H1 (cell line): Measurements from ENCODE around the gene CDIPT. TPM values are rescaled to one million over a fixed set of nuclear protein-coding genes. Genes with fewer than 3 reads are reported as not detected.
A peak's percentile ranks its signal among the peaks of the same experiment; 100 is the strongest.

Experiments used
- CTCF ChIA-PET: fragments of 300-600 bp; sonication (Branson Sonifier 250); formaldehyde crosslinking; loops from one replicate; lab custom pipeline; 2021; ENCODE audit not compliant: partially characterized antibody; lab: Charles Lee
- POLR2A ChIA-PET: fragments of 300-600 bp; sonication (Branson Sonifier 250); formaldehyde crosslinking; loops from one replicate; lab custom pipeline; 2021; ENCODE audit warnings: inconsistent platforms; ENCODE audit not compliant: partially characterized antibody; lab: Charles Lee
- DNase-seq, 2 experiments: peaks; one replicate each; pipeline versions ENCODE4 v3.0.0 to v3.0.0-alpha.2; 2010 to 2022; ENCODE audit warnings: low spot score in 2 of 2, low read depth in 1 of 2, mixed read lengths in 1 of 2
- FAIRE-seq: peaks from 2 replicates; lab custom pipeline; 2011; peaks lifted over from hg19 to GRCh38; lab: Jason Lieb, UNC
- H2AFZ ChIP-seq: 2 replicates; pipeline ENCODE4 v1.8.1; 2012; ENCODE audit warnings: low read length, inconsistent platforms
- H2AK5ac ChIP-seq: 2 replicates; pipeline ENCODE4 v1.6.1; 2013; ENCODE audit warnings: low read depth, low read length
- H2BK120ac ChIP-seq: replicated peaks from 2 replicates; pipeline ENCODE3; 2013; ENCODE audit warnings: low read depth, low read length, inconsistent platforms
- H2BK12ac ChIP-seq: 2 replicates; pipeline ENCODE4 v1.6.1; 2013; ENCODE audit warnings: low read depth, low read length
- H2BK15ac ChIP-seq: 2 replicates; pipeline ENCODE4 v1.6.1; 2013; ENCODE audit warnings: low read length
- H2BK20ac ChIP-seq: 2 replicates; pipeline ENCODE4 v1.6.1; 2013; ENCODE audit warnings: low read length
- H2BK5ac ChIP-seq: 2 replicates; pipeline ENCODE4 v1.6.1; 2013; ENCODE audit warnings: low read depth, low read length
- H3K14ac ChIP-seq: 2 replicates; pipeline ENCODE4 v1.6.1; 2013; ENCODE audit warnings: inconsistent platforms; ENCODE audit not compliant: insufficient read length
- H3K18ac ChIP-seq: 2 replicates; pipeline ENCODE4 v1.6.1; 2013; ENCODE audit warnings: low read length; ENCODE audit errors: extremely low read depth
- H3K23ac ChIP-seq: 2 replicates; pipeline ENCODE4 v1.6.1; 2013; ENCODE audit warnings: inconsistent platforms; ENCODE audit not compliant: insufficient read length
- H3K23me2 ChIP-seq: 2 replicates; pipeline ENCODE4 v1.6.1; 2013; ENCODE audit warnings: low read depth, low read length
- H3K27ac ChIP-seq: 2 replicates; pipeline ENCODE4 v1.6.1; 2011; ENCODE audit warnings: low read depth, low read length, inconsistent platforms
- H3K27me3 ChIP-seq, 4 experiments: replicated peaks in 1 of 4; 1 replicate in 1 of 4; 2 replicates in 3 of 4; pipeline versions ENCODE4 v1.6.1 to v1.8.1; 2011 to 2013; ENCODE audit warnings: low read length in 3 of 4, mild to moderate bottlenecking in 3 of 4, inconsistent platforms in 2 of 4, mixed read lengths in 2 of 4, moderate library complexity in 1 of 4; ENCODE audit not compliant: control insufficient read depth in 3 of 4, insufficient read depth in 3 of 4; ENCODE audit errors: extremely low read depth in 1 of 4
- H3K36me3 ChIP-seq, 4 experiments: 2 replicates each; pipeline versions ENCODE4 v1.6.1 to v1.8.1; 2011 to 2013; ENCODE audit warnings: mild to moderate bottlenecking in 4 of 4, low read length in 3 of 4, moderate library complexity in 2 of 4, control low read depth in 1 of 4, inconsistent platforms in 1 of 4; ENCODE audit not compliant: insufficient read depth in 4 of 4, control insufficient read depth in 2 of 4
- H3K4ac ChIP-seq: replicated peaks from 2 replicates; pipeline ENCODE3; 2013; ENCODE audit warnings: low read length, low read depth, mixed read lengths, inconsistent platforms; ENCODE audit not compliant: insufficient read length
- H3K4me1 ChIP-seq, 4 experiments: replicated peaks in 1 of 4; 1 replicate in 1 of 4; 2 replicates in 3 of 4; pipeline versions ENCODE4 v1.6.1 to v1.8.1; 2011 to 2013; ENCODE audit warnings: low read length in 3 of 4, inconsistent platforms in 2 of 4, mixed read lengths in 1 of 4; ENCODE audit not compliant: insufficient read depth in 4 of 4, control insufficient read depth in 3 of 4
- H3K4me2 ChIP-seq, 2 experiments: 2 replicates each; pipeline versions ENCODE4 v1.6.1 to v1.8.1; 2011 to 2013; ENCODE audit warnings: low read depth in 2 of 2, low read length in 2 of 2, control low read depth in 1 of 2, inconsistent platforms in 1 of 2, mild to moderate bottlenecking in 1 of 2; ENCODE audit not compliant: insufficient read depth in 1 of 2
- H3K4me3 ChIP-seq, 4 experiments: fragments of 200-600, 300-600 bp in 1 of 4; sonication (generic), shearing (Covaris generic), sonication (Bioruptor Twin) in 1 of 4; 2 replicates each; pipeline versions ENCODE4 v1.5.1 to v1.8.1; 2011 to 2016; ENCODE audit warnings: low read length in 4 of 4, low read depth in 3 of 4, control low read depth in 2 of 4, inconsistent platforms in 2 of 4, mild to moderate bottlenecking in 2 of 4, mixed read lengths in 1 of 4, moderate library complexity in 1 of 4; ENCODE audit not compliant: insufficient read depth in 2 of 4; ENCODE audit errors: extremely low read depth in 1 of 4
- H3K56ac ChIP-seq: replicated peaks from 2 replicates; pipeline ENCODE3; 2013; ENCODE audit warnings: low read depth, mild to moderate bottlenecking, mixed read lengths, low read length, inconsistent platforms; ENCODE audit not compliant: insufficient read length
- H3K79me1 ChIP-seq: 2 replicates; pipeline ENCODE4 v1.6.1; 2013; ENCODE audit warnings: low read depth, low read length, control low read depth
- H3K79me2 ChIP-seq, 2 experiments: 2 replicates each; pipeline versions ENCODE4 v1.6.1 to v1.8.1; 2012 to 2013; ENCODE audit warnings: low read length in 2 of 2, mild to moderate bottlenecking in 2 of 2, inconsistent platforms in 1 of 2; ENCODE audit not compliant: insufficient read depth in 2 of 2, control insufficient read depth in 1 of 2
- H3K9ac ChIP-seq, 4 experiments: replicated peaks in 1 of 4; 1 replicate in 1 of 4; 2 replicates in 3 of 4; pipeline versions ENCODE4 v1.6.1 to v1.8.1; 2011 to 2013; ENCODE audit warnings: low read depth in 3 of 4, low read length in 3 of 4, control low read depth in 2 of 4, mild to moderate bottlenecking in 2 of 4, moderate library complexity in 2 of 4, inconsistent platforms in 1 of 4; ENCODE audit errors: extremely low read depth in 1 of 4
- H3K9me3 ChIP-seq, 2 experiments: 2 replicates each; pipeline versions ENCODE4 v1.6.1 to v1.8.1; 2012 to 2013; ENCODE audit warnings: mild to moderate bottlenecking in 2 of 2, moderate library complexity in 2 of 2, control low read depth in 1 of 2, inconsistent platforms in 1 of 2, low read depth in 1 of 2, low read length in 1 of 2, mixed read lengths in 1 of 2; ENCODE audit not compliant: insufficient read depth in 2 of 2
- H4K20me1 ChIP-seq, 2 experiments: replicated peaks in 1 of 2; 2 replicates each; pipeline versions ENCODE3 to v1.8.1; 2011 to 2013; ENCODE audit warnings: inconsistent platforms in 2 of 2, low read length in 2 of 2, mild to moderate bottlenecking in 1 of 2; ENCODE audit not compliant: insufficient read depth in 2 of 2, control insufficient read depth in 1 of 2
- H4K5ac ChIP-seq: 2 replicates; pipeline ENCODE4 v1.6.1; 2013; ENCODE audit warnings: low read length, low read depth, mixed read lengths, inconsistent platforms; ENCODE audit not compliant: insufficient read length
- H4K8ac ChIP-seq: 2 replicates; pipeline ENCODE4 v1.8.0; 2013; ENCODE audit warnings: mild to moderate bottlenecking, moderate library complexity, low read length, inconsistent platforms; ENCODE audit not compliant: insufficient read depth; ENCODE audit errors: extremely low read depth
- H4K91ac ChIP-seq: replicated peaks from 2 replicates; pipeline ENCODE3; 2013; ENCODE audit warnings: low read length, mixed read lengths, inconsistent platforms; ENCODE audit not compliant: insufficient read length
- CBX5 ChIP-seq: fragments of 300-800, 300-1000 bp; sonication (generic); IDR thresholded peaks from 2 replicates; pipeline ENCODE4 v1.7.1; 2016; ENCODE audit warnings: antibody characterized with exemption, low read length, low read depth
- CBX8 ChIP-seq: fragments of 300-800, 300-1000 bp; sonication (generic); IDR thresholded peaks from 2 replicates; pipeline ENCODE4 v1.7.1; 2016; ENCODE audit warnings: low read depth, low read length, borderline replicate concordance
- EGR1 ChIP-seq: IDR thresholded peaks from 2 replicates; pipeline ENCODE4 v1.6.1; 2011; ENCODE audit warnings: low read depth, low read length, borderline replicate concordance
- GABPA ChIP-seq: IDR thresholded peaks from 2 replicates; pipeline ENCODE4 v1.6.1; 2011; ENCODE audit warnings: mild to moderate bottlenecking, low read length, moderate library complexity, borderline replicate concordance; ENCODE audit not compliant: insufficient read depth
- JUND ChIP-seq: IDR thresholded peaks from 2 replicates; pipeline ENCODE4 v1.6.1; 2011; ENCODE audit warnings: mild to moderate bottlenecking, improper control_type of control experiment, low read length
- KDM1A ChIP-seq: fragments of 200-600, 300-600 bp; sonication (generic); IDR thresholded peaks from 2 replicates; pipeline ENCODE4 v1.7.1; 2016; ENCODE audit warnings: mild to moderate bottlenecking, low read length, borderline replicate concordance
- NANOG ChIP-seq: IDR thresholded peaks from 2 replicates; pipeline ENCODE4 v1.6.1; 2011; ENCODE audit warnings: low read length, low read depth, mild to moderate bottlenecking, inconsistent platforms; ENCODE audit not compliant: insufficient read depth, poor library complexity, severe bottlenecking
- RAD21 ChIP-seq, 2 experiments: IDR thresholded peaks in 1 of 2; conservative IDR thresholded peaks in 1 of 2; 2 replicates each; pipeline ENCODE4 v1.6.1; 2011; ENCODE audit warnings: low read depth in 2 of 2, low read length in 2 of 2, improper control_type of control experiment in 1 of 2, inconsistent platforms in 1 of 2, mild to moderate bottlenecking in 1 of 2, moderate library complexity in 1 of 2
- SAP30 ChIP-seq: fragments of 300-600 bp; sonication (generic); IDR thresholded peaks from 2 replicates; pipeline ENCODE4 v1.7.1; 2012; ENCODE audit warnings: low read length, moderate library complexity, mild to moderate bottlenecking, inconsistent platforms; ENCODE audit not compliant: insufficient read depth, insufficient replicate concordance
- SP1 ChIP-seq: IDR thresholded peaks from 2 replicates; pipeline ENCODE4 v1.6.1; 2011; ENCODE audit warnings: low read depth, low read length
- TEAD4 ChIP-seq: IDR thresholded peaks from 2 replicates; pipeline ENCODE4 v1.6.1; 2012; ENCODE audit warnings: low read depth, low read length, inconsistent platforms, mixed read lengths
- WGBS, 2 experiments: shearing (Covaris generic) in 1 of 2; methylation state at CpG; one replicate each; pipeline versions ENCODE4 v1.1.6 to v1.1.7; 2013 to 2015; ENCODE audit warnings: low lambda C conversion rate in 2 of 2, mixed read lengths in 2 of 2, inconsistent platforms in 1 of 2, low coverage in 1 of 2, missing lambda C conversion rate in 1 of 2; ENCODE audit not compliant: insufficient replicate concordance in 2 of 2, insufficient coverage in 1 of 2, insufficient read length in 1 of 2; ENCODE audit errors: extremely low coverage in 1 of 2, missing lambda C conversion rate in 1 of 2; 5-methylcytosine and 5-hydroxymethylcytosine counted together
- polyA plus RNA-seq, 7 experiments: library from polyadenylated mRNA; depleted of rRNA in 3 of 7; stranded (reverse) in 5 of 7; unstranded in 2 of 7; fragments of >200 nt in 5 of 7; fragments of 200-250 nt in 2 of 7; gene quantifications; 1 replicate in 5 of 7; 2 replicates in 1 of 7; 4 replicates in 1 of 7; pipeline versions ENCODE4 v1.2.1 to v1.2.3, GENCODE V29; 2011 to 2013; ENCODE audit warnings: missing spikeins in 2 of 7, mixed read lengths in 2 of 7
- total RNA-seq: library from RNA; stranded (reverse); fragmentation: NEBNext Ultra II Directional; extraction: Animal tissue kit (Norgen Biotek cat#: 25700); gene quantifications from 2 replicates; pipeline ENCODE4 v1.2.1, GENCODE V29; 2021

Gene CDIPT
- total and polyA plus RNA-seq, 2 of the 8 experiments (the other 6 are each of a cell fraction or from before 2014, with no cell fraction given) = 69.2 to 140 TPM

DNA sequence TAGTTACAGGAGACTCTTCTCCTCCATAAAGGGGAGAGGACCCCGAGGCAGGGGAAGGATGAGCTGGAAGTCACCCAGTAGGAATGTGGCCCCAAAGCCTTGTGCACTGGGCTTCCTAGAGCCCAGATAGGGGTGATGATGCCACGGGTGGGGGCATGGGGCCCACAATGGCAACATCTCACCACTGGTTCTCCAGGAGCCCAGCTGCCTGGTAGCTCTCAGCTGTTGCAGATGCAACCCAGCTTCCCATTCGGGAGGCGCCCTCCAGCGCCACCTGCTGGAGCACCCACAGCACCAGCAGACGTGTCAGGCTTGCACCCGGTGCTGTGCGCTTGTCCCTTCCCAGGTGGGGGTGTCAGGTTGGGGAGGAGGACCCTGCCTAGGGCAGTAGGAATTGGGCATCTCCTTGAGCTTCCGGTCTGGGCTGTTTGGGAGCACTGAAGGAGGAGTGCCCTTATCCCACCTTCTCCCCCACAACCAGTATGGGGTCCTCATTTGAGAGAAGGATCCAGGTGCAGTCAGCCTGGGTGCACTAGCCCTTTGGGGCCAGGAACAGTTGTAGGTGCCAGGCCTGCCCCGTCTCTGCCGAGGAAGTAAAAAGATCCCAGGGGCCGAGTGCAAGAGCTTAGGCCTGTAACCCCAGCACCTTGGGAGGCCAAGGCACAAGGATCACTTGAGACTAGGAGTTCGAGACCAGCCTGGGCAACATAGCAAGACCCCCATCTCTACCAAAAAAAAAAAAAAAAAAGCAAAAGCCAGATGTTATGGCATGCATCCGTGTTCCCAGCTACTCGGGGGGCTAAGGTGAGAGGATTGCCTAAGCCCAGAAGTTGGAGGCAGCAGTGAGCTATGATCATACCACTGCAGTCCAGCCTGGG is 14.4 kb downstream of the CDIPT start:
- no peak overlapping the region for H3K18ac ChIP-seq
- H4K20me1 ChIP-seq = no peaks in the 10 kb centered on the region
- 58% methylated on average over 13 of the region's 15 CpGs; no CpG with 5 or more reads in 1 of the 2 experiments for WGBS, 2 experiments
- H2BK5ac ChIP-seq = peak overlapping the region; percentile 35; the same call in 1 of the 2 replicates
- no peak overlapping the region for H2BK120ac ChIP-seq
- H3K14ac ChIP-seq = no peak overlapping the region
- no peak overlapping the region for H3K27ac ChIP-seq
- no peak overlapping the region for H3K23ac ChIP-seq
- FAIRE-seq (no peak), DNase-seq (peak; percentile 33 to 90)
- no peaks in the 10 kb centered on the region for H3K79me2 ChIP-seq
- no peak overlapping the region for H4K8ac ChIP-seq
- POLR2A ChIA-PET = interaction anchor here (0.7 to 12.7 kb wide), 12 partner anchors 10 to 1026 kb away, joined by 3 to 167 read pairs (median 4); partner anchors contain the start of genes ALDOA, CDIPT, MAZ and MVP
- no peak overlapping the region for H3K4me2 ChIP-seq
- H2BK20ac ChIP-seq = no peak overlapping the region
- CTCF ChIA-PET = interaction anchor here (0.6 to 15.0 kb wide), 52 partner anchors 8 to 1713 kb away, joined by 3 to 212 read pairs (median 4); partner anchors contain the start of genes C16orf92, CDIPT, DOC2A and KIF22
- no peak overlapping the region for H3K9ac ChIP-seq
- H2BK12ac ChIP-seq = no peak overlapping the region
- H3K79me1 ChIP-seq = no peaks in the 10 kb centered on the region
- no peak overlapping the region for H3K4me3 ChIP-seq
- no peak overlapping the region for H3K56ac ChIP-seq
- H2BK15ac ChIP-seq = no peak overlapping the region
- no peaks in the 10 kb centered on the region for H3K23me2 ChIP-seq
- no peak overlapping the region for H4K5ac ChIP-seq
- H2AK5ac ChIP-seq = no peak overlapping the region
- no peaks in the 10 kb centered on the region; a peak in 1 of 7 replicates for H3K4me1 ChIP-seq
- no peak overlapping the region for H3K4ac ChIP-seq
- no peak overlapping the region for H4K91ac ChIP-seq
- no peak overlapping the region for H2AFZ ChIP-seq
- H3K27me3 ChIP-seq = no peaks in the 10 kb centered on the region
- H3K9me3 ChIP-seq = no peaks in the 10 kb centered on the region
- no peaks in the 10 kb centered on the region for H3K36me3 ChIP-seq
- TF ChIP-seq KDM1A (peak; percentile 28; the same call in 1 of the 2 replicates), CBX5 (no peak), RAD21 (IDR thresholded peaks at IDR 0.05 in 1 of 2, conservative IDR thresholded peaks at IDR 0.05 in 1 of 2; ENCODE audit: low read depth in 2 of 2, low read length in 2 of 2) (peak; percentile 69 to 85), CBX8 (no peak), EGR1 (no peak), NANOG (no peak), JUND (no peak), SP1 (no peak), GABPA (peak; percentile 54; the same call in 1 of the 2 replicates), SAP30 (no peak), TEAD4 (no peak)
